Adrenal gland (tissue), 12 donors: ENCODE data around the gene ARHGAP12. TPM values are rescaled to one million over a fixed set of nuclear protein-coding genes. Genes with fewer than 3 reads are reported as not detected.

Experiments used
- DNase-seq, 7 donors: peaks; one replicate each; pipeline ENCODE4 v3.0.0-alpha.2; 2019 to 2020
- H3K27ac ChIP-seq, 5 donors: fragments of 200-600 bp; sonication (generic) in 4 of 5; 1 replicate in 3 of 5; 2 replicates in 2 of 5; pipeline versions ENCODE4 v1.5.1 to v1.8.0; 2016 to 2020; ENCODE audit warnings: mild to moderate bottlenecking in 1 of 5
- H3K27me3 ChIP-seq: fragments of 200-600 bp; 2 replicates; pipeline ENCODE4 v1.8.0; 2021
- H3K36me3 ChIP-seq, 2 donors: fragments of 200-600 bp; replicated peaks in 1 of 2; 1 replicate in 1 of 2; 2 replicates in 1 of 2; pipeline versions ENCODE4 v1.5.1 to v1.8.0; 2018 to 2022
- H3K4me1 ChIP-seq, 2 donors: fragments of 200-600 bp; replicated peaks in 1 of 2; 1 replicate in 1 of 2; 2 replicates in 1 of 2; pipeline versions ENCODE4 v1.5.1 to v1.8.0; 2018 to 2021
- H3K4me3 ChIP-seq, 4 donors: fragments of 200-600 bp; sonication (generic) in 3 of 4; one replicate each; pipeline ENCODE4 v1.5.1; 2016 to 2018
- H3K9me3 ChIP-seq, 3 donors: fragments of 200-600 bp; sonication (generic) in 1 of 3; replicated peaks in 1 of 3; 1 replicate in 2 of 3; 2 replicates in 1 of 3; pipeline versions ENCODE4 v1.5.1 to v1.8.0; 2016 to 2021
- CTCF ChIP-seq, 6 experiments: fragments of 450-650 bp in 4 of 6; fragments of 200-600 bp in 2 of 6; sonication (generic) in 1 of 6; IDR thresholded peaks; 1 replicate in 5 of 6; 2 replicates in 1 of 6; pipeline versions ENCODE4 v1.5.1 to v1.8.0; 2016 to 2021; ENCODE audit warnings: antibody characterized with exemption in 6 of 6, mild to moderate bottlenecking in 2 of 6, moderate library complexity in 1 of 6
- POLR2A ChIP-seq, 2 donors: fragments of 450-650 bp; IDR thresholded peaks; one replicate each; pipeline ENCODE4 v1.6.1; 2017; ENCODE audit warnings: antibody characterized with exemption in 2 of 2, mild to moderate bottlenecking in 2 of 2, moderate library complexity in 1 of 2
- WGBS, 4 donors: extraction: QIAGEN DNeasy Blood & Tissue Kit in 2 of 4; methylation state at CpG; one replicate each; pipeline versions ENCODE4 v1.1.5 to v1.1.7; 2013 to 2017; 5-methylcytosine and 5-hydroxymethylcytosine counted together
- intact Hi-C, 2 donors: fragments of 100-400 bp; cut with DNase I; formaldehyde crosslinking; loops; one replicate each; pipeline versions ENCODE4 v1.14.1 to v1.15.0; 2022 to 2023
- polyA plus RNA-seq, 3 donors: library from polyadenylated mRNA; stranded (reverse); fragments of 200-250 nt in 2 of 3; fragments of 350-450 nt in 1 of 3; fragmentation: Illumina TruSeq in 1 of 3; extraction: RNeasy Lipid Tissue Mini Kit (QIAGEN cat#74804) in 1 of 3; gene quantifications; one replicate each; pipeline ENCODE4 v1.2.3, GENCODE V29; 2013 to 2014
- total RNA-seq, 9 donors: library from RNA; depleted of rRNA in 4 of 9; stranded (reverse); fragments of >200 nt in 4 of 9; fragments of 120-200 nt in 1 of 9; fragmentation: NEBNext Ultra II Directional in 1 of 9; extraction: Animal tissue kit (Norgen Biotek cat#: 25700) in 1 of 9; gene quantifications; one replicate each; pipeline versions ENCODE4 v1.1.0 to v1.2.4, GENCODE V29; 2013 to 2023
- donor health status: healthy with polysubstance abuse.
- donor health status: Bipolar disorder and iron deficiency.
- donor health status: DM: yes; HTN: yes; CAD: no.
- donor health status: DM: no; HTN: no; CAD: no.
- donor health status: DM: no; HTN: no; CAD: no.
- donor health status: DM: yes; HTN: yes; CAD: no.

ARHGAP12 gene
- total and polyA plus RNA-seq, 12 donors: 26.7 to 88.6 (median 38.1) TPM

- no peak for TF ChIP-seq POLR2A (IDR thresholded peaks at IDR 0.05)
- Histone ChIP-seq H3K27me3 (no peaks in the 10 kb centered on the region), H3K27ac (no peak overlapping the region), H3K4me1 (peaks cover 0 to 8% of the 10 kb centered on the region in 2 donors), H3K36me3 (no peaks in the 10 kb centered on the region), H3K4me3 (no peak overlapping the region), H3K9me3 (no peaks in the 10 kb centered on the region)
- intact Hi-C loops: no loop called here
- no peak for DNase-seq
These were observed 94.9 kb downstream of the ARHGAP12 start for GRCh38 chr10:31833753-31834152.

- no peak for DNase-seq
- TF ChIP-seq POLR2A (IDR thresholded peaks at IDR 0.05) (no peak), CTCF (IDR thresholded peaks at IDR 0.05) (no peak)
- H3K9me3 ChIP-seq: no peaks in the 10 kb centered on the region
- WGBS, 4 donors: 85 to 93% (median 89%) methylated on average over 1 of the region's 1 CpG
- intact Hi-C loops: no loop called here
- H3K27me3 ChIP-seq: no peaks in the 10 kb centered on the region
- peaks cover 0 to 8% of the 10 kb centered on the region in 2 donors for H3K4me1 ChIP-seq
- no peak overlapping the region for H3K27ac ChIP-seq
- no peaks in the 10 kb centered on the region for H3K36me3 ChIP-seq
- no peak overlapping the region for H3K4me3 ChIP-seq
These were observed 96.4 kb downstream of the ARHGAP12 start for GRCh38 chr10:31832261-31832660.

GRCh38 chr10:31830887-31831286 is 97.7 kb downstream of the ARHGAP12 start:
- Histone ChIP-seq H3K4me1 (no peaks in the 10 kb centered on the region), H3K9me3 (no peaks in the 10 kb centered on the region), H3K4me3 (no peak overlapping the region), H3K27ac (no peak overlapping the region), H3K27me3 (no peaks in the 10 kb centered on the region), H3K36me3 (no peaks in the 10 kb centered on the region)
- no peak for TF ChIP-seq CTCF (IDR thresholded peaks at IDR 0.05)
- TF ChIP-seq POLR2A (IDR thresholded peaks at IDR 0.05): no peak
- 74 to 91% (median 86%) methylated on average over 5 of the region's 5 CpGs for WGBS, 4 donors
- DNase-seq: no peak
- intact Hi-C loops: no loop called here

- Histone ChIP-seq H3K4me3 (no peak overlapping the region), H3K27ac (no peak overlapping the region), H3K9me3 (no peaks in the 10 kb centered on the region), H3K4me1 (no peaks in the 10 kb centered on the region), H3K27me3 (no peaks in the 10 kb centered on the region), H3K36me3 (no peaks in the 10 kb centered on the region)
- WGBS, 4 donors: 89 to 100% (median 97%) methylated on average over 1 of the region's 1 CpG
- no peak for TF ChIP-seq CTCF (IDR thresholded peaks at IDR 0.05)
- TF ChIP-seq POLR2A (IDR thresholded peaks at IDR 0.05): no peak
- DNase-seq: no peak
- intact Hi-C loops: no loop called here
These were observed 98.9 kb downstream of the ARHGAP12 start for GRCh38 chr10:31829776-31830175.

- Histone ChIP-seq H3K4me1 (no peaks in the 10 kb centered on the region), H3K4me3 (no peak overlapping the region), H3K27me3 (no peaks in the 10 kb centered on the region), H3K36me3 (no peaks in the 10 kb centered on the region), H3K9me3 (no peaks in the 10 kb centered on the region), H3K27ac (no peak overlapping the region)
- DNase-seq: no peak
- 90 to 96% (median 95%) methylated on average over 4 of the region's 4 CpGs for WGBS, 4 donors
- TF ChIP-seq CTCF (IDR thresholded peaks at IDR 0.05) (no peak), POLR2A (IDR thresholded peaks at IDR 0.05) (no peak)
- intact Hi-C loops: no loop called here
These were observed 105.3 kb downstream of the ARHGAP12 start for GRCh38 chr10:31823358-31823757.
